Upper lobe of left lung (tissue), 6 donors: Measurements from ENCODE around the gene METTL9. TPM values are rescaled to one million over a fixed set of nuclear protein-coding genes. Genes with fewer than 3 reads are reported as not detected.

Source experiments
- ATAC-seq, 2 donors: fragments of 200-7000 bp; cut with Tn5 transposase; one replicate each; pipeline ENCODE4 v1.9.1; 2022; ENCODE audit warnings: mild to moderate bottlenecking in 2 of 2, moderate library complexity in 2 of 2; ENCODE audit not compliant: low FRiP score in 2 of 2
- DNase-seq, 2 donors: peaks; one replicate each; pipeline ENCODE4 v3.0.0-alpha.2; 2019 to 2020
- H3K27ac ChIP-seq, 4 donors: fragments of 200-600 bp; sonication (generic); one replicate each; pipeline ENCODE4 v1.5.1; 2016 to 2019
- H3K27me3 ChIP-seq, 4 donors: fragments of 200-600 bp; sonication (generic); one replicate each; pipeline ENCODE4 v1.5.1; 2017 to 2019
- H3K36me3 ChIP-seq, 4 donors: fragments of 200-600 bp; sonication (generic); one replicate each; pipeline ENCODE4 v1.5.1; 2016 to 2019
- H3K4me1 ChIP-seq, 4 donors: fragments of 200-600 bp; sonication (generic); one replicate each; pipeline ENCODE4 v1.5.1; 2018 to 2019
- H3K4me3 ChIP-seq, 4 donors: fragments of 200-600 bp; sonication (generic); one replicate each; pipeline ENCODE4 v1.5.1; 2017 to 2019; ENCODE audit warnings: mild to moderate bottlenecking in 2 of 4, moderate library complexity in 1 of 4
- H3K9me3 ChIP-seq, 4 donors: fragments of 200-600 bp; sonication (generic); one replicate each; pipeline ENCODE4 v1.5.1; 2018 to 2019
- CTCF ChIP-seq, 6 experiments: fragments of 450-650 bp in 4 of 6; fragments of 200-600 bp in 2 of 6; sonication (generic) in 2 of 6; IDR thresholded peaks; one replicate each; pipeline ENCODE4 v1.5.1; 2016 to 2019; ENCODE audit warnings: antibody characterized with exemption in 6 of 6
- EP300 ChIP-seq, 4 donors: sonication (generic); formaldehyde crosslinking; IDR thresholded peaks; one replicate each; pipeline ENCODE4 v1.5.1; 2017; ENCODE audit warnings: antibody characterized with exemption in 4 of 4, control low read depth in 2 of 4
- POLR2A ChIP-seq, 4 donors: fragments of 450-650 bp; IDR thresholded peaks; one replicate each; pipeline ENCODE4 v1.5.1; 2016 to 2017; ENCODE audit warnings: antibody characterized with exemption in 4 of 4, mild to moderate bottlenecking in 2 of 4
- POLR2AphosphoS5 ChIP-seq, 2 donors: sonication (generic); formaldehyde crosslinking; IDR thresholded peaks; one replicate each; pipeline ENCODE4 v1.5.1; 2017; ENCODE audit warnings: antibody characterized with exemption in 2 of 2
- WGBS, 2 donors: methylation state at CpG; one replicate each; pipeline ENCODE4 v1.1.5; 2017 to 2018; 5-methylcytosine and 5-hydroxymethylcytosine counted together
- total RNA-seq, 6 donors: library from RNA; depleted of rRNA in 4 of 6; stranded (reverse); fragments of >200 nt in 4 of 6; gene quantifications; one replicate each; pipeline versions ENCODE4 v1.1.0 to v1.2.1, GENCODE V29; 2016 to 2021
- donor health status: DM: no; HTN: no; CAD: no; lungs with moderate emphysema.
- donor health status: DM: no; HTN: yes; CAD: no; lungs with severe emphysema.

METTL9 gene
- total RNA-seq, 6 donors from 2014 or later, result 57.1 to 120 (median 93.3) TPM

GRCh38 chr16:21598206-21598605 lies 1.2 kb upstream of the METTL9 start:
- no peaks in the 10 kb centered on the region for H3K9me3 ChIP-seq
- H3K4me1 ChIP-seq, result peaks cover 11 to 20% (median 15%) of the 10 kb centered on the region in 4 donors
- H3K36me3 ChIP-seq, result no peaks in the 10 kb centered on the region
- peak overlapping the region in 2 of 4 donors; percentile 94 to 97 for H3K4me3 ChIP-seq
- peak overlapping the region; percentile 93 to 96 (median 94) for H3K27ac ChIP-seq
- TF ChIP-seq CTCF (IDR thresholded peaks at IDR 0.05) (no peak), POLR2A (IDR thresholded peaks at IDR 0.05) (no peak), EP300 (IDR thresholded peaks at IDR 0.05) (no peak), POLR2AphosphoS5 (IDR thresholded peaks at IDR 0.05) (no peak)
- no peak for ATAC-seq
- no peaks in the 10 kb centered on the region for H3K27me3 ChIP-seq
- DNase-seq, result no peak
- WGBS, 2 donors, result 73 to 77% methylated on average over 12 of the region's 12 CpGs

GRCh38 chr16:21598701-21599121 lies 666 bp upstream of the METTL9 start:
- WGBS, 2 donors, result 1 to 5% methylated on average over 11 to 13 of the region's 13 CpGs
- TF ChIP-seq CTCF (IDR thresholded peaks at IDR 0.05) (no peak), POLR2A (IDR thresholded peaks at IDR 0.05) (no peak), EP300 (IDR thresholded peaks at IDR 0.05) (no peak), POLR2AphosphoS5 (IDR thresholded peaks at IDR 0.05) (no peak)
- Histone ChIP-seq H3K36me3 (no peaks in the 10 kb centered on the region), H3K9me3 (no peaks in the 10 kb centered on the region), H3K27ac (peak overlapping the region; percentile 93 to 96 (median 94)), H3K27me3 (no peaks in the 10 kb centered on the region), H3K4me1 (peaks cover 12 to 20% (median 17%) of the 10 kb centered on the region in 4 donors), H3K4me3 (peak overlapping the region; percentile 44 to 97 (median 89))
- ATAC-seq (peak; percentile 5 to 25), DNase-seq (no peak)

GRCh38 chr16:21600031-21600773 lies 825 bp downstream of the METTL9 start:
- Histone ChIP-seq H3K4me1 (peaks cover 20 to 29% (median 25%) of the 10 kb centered on the region in 4 donors), H3K4me3 (peak overlapping the region; percentile 72 to 97 (median 89)), H3K27ac (peak overlapping the region; percentile 93 to 96 (median 94)), H3K27me3 (no peaks in the 10 kb centered on the region), H3K9me3 (no peaks in the 10 kb centered on the region), H3K36me3 (no peaks in the 10 kb centered on the region)
- no peak for DNase-seq
- TF ChIP-seq POLR2A (IDR thresholded peaks at IDR 0.05) (no peak), CTCF (IDR thresholded peaks at IDR 0.05) (no peak), POLR2AphosphoS5 (IDR thresholded peaks at IDR 0.05) (no peak), EP300 (IDR thresholded peaks at IDR 0.05) (no peak)
- 0 to 1% methylated on average over 25 to 33 of the region's 52 CpGs for WGBS, 2 donors
- peak in 1 of 2 donors; percentile 32 for ATAC-seq

- TF ChIP-seq POLR2AphosphoS5 (IDR thresholded peaks at IDR 0.05) (no peak), CTCF (IDR thresholded peaks at IDR 0.05) (no peak), EP300 (IDR thresholded peaks at IDR 0.05) (no peak), POLR2A (IDR thresholded peaks at IDR 0.05) (no peak)
- WGBS, 2 donors, result 91 to 96% methylated on average over 3 of the region's 3 CpGs
- no peak overlapping the region for H3K27ac ChIP-seq
- H3K4me1 ChIP-seq, result peaks cover 20 to 41% (median 28%) of the 10 kb centered on the region in 4 donors
- DNase-seq (no peak), ATAC-seq (no peak)
- H3K9me3 ChIP-seq, result no peaks in the 10 kb centered on the region
- no peaks in the 10 kb centered on the region for H3K36me3 ChIP-seq
- no peaks in the 10 kb centered on the region for H3K27me3 ChIP-seq
- no peak overlapping the region for H3K4me3 ChIP-seq
Measured at GRCh38 chr16:21602785-21603184, 3.4 kb downstream of the METTL9 start.
